ENCODE measurements around the gene TMEM121B.

The TMEM121B gene

DNA sequence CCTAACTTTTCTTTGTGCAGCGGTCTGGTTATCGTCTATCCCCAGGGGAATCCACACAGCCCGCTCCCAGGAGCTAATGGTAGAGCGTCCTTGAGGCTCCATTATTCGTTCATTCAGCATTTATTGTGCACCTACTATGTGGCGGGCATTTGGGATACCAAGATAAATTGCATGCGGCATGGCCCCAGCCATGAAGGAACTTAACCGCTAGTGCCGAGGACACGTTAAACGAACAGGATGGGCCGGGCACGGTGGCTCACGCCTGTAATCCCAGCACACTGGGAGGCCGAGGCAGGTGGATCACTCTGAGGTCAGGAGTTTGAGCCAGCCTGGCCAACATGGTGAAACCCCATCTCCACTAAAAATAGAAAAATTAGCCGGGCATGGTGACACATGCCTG is 11.2 kb downstream of the TMEM121B start:
- DNase-seq = no peak

GRCh38 chr22:17109113-17109865 is 11.9 kb downstream of the TMEM121B start:
- DNase-seq = no peak

DNA sequence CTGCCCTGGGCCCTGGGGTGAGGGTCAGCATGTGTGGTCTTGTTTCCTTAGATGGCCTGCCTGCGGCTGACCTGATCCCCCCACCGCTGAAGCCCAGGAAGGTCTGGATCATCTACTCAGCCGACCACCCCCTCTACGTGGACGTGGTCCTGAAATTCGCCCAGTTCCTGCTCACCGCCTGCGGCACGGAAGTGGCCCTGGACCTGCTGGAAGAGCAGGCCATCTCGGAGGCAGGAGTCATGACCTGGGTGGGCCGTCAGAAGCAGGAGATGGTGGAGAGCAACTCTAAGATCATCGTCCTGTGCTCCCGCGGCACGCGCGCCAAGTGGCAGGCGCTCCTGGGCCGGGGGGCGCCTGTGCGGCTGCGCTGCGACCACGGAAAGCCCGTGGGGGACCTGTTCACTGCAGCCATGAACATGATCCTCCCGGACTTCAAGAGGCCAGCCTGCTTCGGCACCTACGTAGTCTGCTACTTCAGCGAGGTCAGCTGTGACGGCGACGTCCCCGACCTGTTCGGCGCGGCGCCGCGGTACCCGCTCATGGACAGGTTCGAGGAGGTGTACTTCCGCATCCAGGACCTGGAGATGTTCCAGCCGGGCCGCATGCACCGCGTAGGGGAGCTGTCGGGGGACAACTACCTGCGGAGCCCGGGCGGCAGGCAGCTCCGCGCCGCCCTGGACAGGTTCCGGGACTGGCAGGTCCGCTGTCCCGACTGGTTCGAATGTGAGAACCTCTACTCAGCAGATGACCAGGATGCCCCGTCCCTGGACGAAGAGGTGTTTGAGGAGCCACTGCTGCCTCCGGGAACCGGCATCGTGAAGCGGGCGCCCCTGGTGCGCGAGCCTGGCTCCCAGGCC is 12.7 kb downstream of the TMEM121B start:
- no peak for DNase-seq

DNA sequence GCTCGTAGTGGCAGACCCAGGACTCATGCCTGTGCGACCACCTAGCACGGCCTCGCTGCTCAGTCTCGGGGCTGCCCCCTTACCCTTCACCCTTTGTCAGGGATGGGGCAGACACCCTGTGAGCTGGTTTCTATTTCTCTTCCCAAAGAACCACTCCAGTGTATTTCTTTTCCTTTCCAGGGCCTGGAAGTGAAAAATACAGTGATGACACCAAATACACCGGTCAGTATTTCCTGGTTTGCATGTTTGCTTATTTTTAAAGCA is 13.7 kb downstream of the TMEM121B start:
- DNase-seq = no peak

DNA sequence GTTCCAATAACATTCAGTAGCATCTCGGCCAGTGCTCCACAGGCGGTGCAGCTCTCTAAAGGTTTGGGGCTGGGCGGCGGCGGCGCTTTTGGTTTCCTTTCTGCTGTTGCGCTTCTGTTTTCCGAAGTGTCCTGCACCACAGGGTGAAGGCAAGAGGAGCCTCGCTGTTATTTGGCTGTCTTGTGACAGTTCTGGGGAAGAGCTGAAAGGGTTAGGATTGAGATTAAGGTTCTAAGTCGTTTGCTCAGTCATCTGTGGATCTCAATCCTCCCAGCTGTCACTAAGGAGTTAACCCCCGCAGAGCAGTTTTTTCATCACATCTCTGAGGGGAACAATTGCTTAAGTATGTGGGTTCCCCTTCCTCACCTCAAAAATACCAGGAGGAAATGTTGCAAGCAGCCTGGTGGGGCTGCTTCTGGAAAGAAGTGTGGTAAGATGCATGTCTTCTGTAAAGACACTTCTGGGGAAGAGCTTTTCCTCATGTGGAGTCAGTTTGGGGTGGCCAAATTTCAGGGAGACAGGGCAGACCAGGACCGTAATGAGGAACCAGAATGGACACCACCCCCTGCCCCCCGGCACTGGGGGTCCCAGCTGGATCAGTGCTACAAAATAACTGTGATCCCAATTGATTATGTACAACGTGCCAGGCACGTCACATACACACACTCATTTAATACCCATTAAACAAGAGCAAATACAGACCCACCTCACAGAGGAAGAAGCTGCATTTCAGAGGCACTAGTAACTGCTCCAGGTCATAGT is 14.2 kb downstream of the TMEM121B start:
- DNase-seq = peak; percentile 75

GRCh38 chr22:17106161-17106784 is 14.9 kb downstream of the TMEM121B start:
- peak; percentile 43 for DNase-seq

DNA sequence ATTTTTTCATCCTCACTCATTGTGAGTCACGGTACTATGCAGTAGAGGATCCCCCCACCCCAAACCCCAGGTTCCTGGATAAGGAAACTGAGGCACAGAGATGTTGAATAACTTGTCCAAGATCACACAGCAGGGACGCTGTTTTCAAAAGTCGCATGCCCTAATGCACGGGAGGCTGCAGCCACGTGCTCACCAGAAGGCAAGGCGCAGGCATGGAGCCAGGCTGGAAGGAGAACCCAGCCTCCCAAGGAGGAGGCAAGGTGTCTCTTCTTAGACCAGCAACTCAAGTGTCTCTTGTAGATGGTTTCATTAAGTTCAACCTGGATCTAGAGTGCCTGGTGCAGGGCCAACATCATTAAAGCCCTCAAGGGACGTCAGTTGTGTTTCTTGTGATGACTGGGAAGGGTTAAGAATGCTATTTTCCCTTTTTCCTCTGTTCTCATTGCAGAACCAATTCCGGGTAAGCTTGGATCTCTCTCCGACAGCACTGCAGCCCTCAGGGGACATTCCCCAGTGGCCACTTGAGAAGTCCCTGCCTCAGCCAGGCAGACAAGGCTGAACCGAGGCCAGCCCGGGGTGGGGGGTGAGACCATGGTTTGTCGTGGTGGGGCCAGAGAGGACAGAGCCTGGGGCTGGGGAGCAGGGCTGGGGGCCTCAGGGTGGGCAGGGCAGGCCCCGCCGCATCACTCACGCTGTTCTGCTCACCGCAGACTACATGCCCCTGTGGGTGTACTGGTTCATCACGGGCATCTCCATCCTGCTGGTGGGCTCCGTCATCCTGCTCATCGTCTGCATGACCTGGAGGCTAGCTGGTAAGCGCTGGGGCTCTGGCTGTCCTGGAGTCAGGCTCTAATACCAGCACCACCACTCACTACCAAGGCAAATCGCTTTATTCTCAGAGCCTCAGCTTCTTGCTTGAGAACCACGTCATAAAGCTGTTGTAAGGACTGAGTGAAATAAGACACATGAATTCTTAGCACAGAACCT is 15.7 kb downstream of the TMEM121B start:
- DNase-seq = no peak

DNA sequence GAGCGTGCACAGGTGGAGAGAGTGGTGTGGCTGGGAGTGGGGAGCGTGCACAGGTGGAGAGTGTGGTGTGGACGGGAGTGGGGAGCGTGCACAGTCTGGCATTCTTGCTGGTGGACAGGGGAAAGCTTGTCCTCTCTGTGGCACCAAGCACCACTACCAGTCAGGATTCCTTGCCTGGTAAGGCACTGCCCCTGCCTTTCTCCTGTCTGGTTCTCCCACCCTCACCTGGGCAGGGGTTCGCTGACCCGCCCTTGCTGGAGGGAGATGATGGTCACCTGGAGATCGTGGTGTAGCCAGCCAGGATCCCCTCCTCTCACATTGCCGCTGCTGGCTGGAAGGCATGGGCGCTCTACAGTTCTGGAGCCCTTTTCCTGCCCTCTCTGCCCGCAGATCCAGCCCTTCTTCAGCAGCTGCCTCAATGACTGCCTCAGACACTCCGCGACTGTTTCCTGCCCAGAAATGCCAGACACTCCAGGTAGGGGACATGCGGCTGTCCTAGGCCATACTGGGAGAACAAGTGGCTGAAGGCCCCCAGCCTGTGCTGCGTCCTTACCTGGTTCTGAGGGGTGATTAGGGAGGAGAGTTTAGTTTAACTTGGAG is 16.7 kb downstream of the TMEM121B start:
- no peak for DNase-seq

GRCh38 chr22:17103351-17103750 is 17.8 kb downstream of the TMEM121B start:
- no peak for DNase-seq

GRCh38 chr22:17102297-17102667 is 18.9 kb downstream of the TMEM121B start:
- DNase-seq = peak; percentile 49

- no peak for DNase-seq
Observed at GRCh38 chr22:17101475-17102296, 19.5 kb downstream of the TMEM121B start.

GRCh38 chr22:17100621-17101020 is 20.5 kb downstream of the TMEM121B start:
- DNase-seq = no peak

DNA sequence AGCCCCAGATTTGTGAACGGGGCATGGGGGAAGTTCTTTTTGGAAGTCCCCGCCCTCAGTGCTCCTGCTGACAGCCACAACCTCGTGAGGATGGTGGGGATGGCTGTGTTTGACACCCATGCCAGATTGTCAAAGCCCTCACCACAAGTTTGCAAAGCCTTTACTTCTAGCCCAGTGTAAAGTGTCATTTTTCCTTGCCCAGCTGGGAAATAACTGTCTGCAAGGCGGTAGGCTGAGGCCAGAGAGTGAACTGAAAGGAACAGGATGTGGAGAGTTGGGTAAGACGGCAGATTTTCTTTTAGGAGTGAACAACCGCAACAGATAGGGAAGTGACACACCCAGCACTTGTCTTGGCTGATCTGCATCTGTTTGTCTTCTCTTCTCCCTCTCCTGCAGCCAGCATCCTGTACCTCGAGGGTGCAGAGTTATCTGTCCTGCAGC is 22.8 kb downstream of the TMEM121B start:
- peak; percentile 87 for DNase-seq

DNA sequence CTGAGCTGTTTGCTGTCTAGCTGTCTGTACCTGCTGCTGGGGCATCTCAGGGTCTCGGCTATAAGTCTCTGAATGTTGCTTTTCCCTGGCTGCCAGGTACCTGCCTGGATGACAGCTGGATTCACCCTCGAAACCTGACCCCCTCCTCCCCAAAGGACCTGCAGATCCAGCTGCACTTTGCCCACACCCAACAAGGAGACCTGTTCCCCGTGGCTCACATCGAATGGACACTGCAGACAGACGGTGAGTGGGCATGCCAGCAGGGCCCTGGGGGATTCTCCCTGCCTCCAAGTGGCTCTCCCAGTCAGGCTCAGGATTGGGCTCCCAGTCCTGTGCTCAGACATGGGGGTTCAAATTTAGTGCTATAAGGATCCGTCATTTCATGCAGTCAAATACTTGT is 23.5 kb downstream of the TMEM121B start:
- DNase-seq = no peak

GRCh38 chr22:17097062-17097461 is 24.1 kb downstream of the TMEM121B start:
- DNase-seq = no peak

DNA sequence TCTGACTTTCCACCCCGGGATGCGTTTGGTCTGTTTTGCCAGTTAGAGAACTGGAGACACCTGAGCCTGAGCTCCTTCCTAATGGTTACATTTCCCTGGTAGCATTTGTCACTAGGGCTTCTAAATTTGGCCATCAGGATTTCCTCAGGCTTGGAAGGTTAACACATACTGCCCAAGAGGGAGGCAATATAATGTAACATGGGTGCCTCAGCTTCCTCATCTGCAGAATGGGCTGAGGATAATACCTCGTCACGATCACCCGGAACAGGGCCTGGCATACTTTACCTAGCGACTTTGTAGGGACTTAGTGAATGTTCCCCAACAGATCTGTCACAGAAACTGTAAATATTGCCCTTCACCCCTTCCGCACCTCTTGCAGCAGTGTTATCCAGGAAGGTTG is 25.1 kb downstream of the TMEM121B start:
- no peak for DNase-seq

DNA sequence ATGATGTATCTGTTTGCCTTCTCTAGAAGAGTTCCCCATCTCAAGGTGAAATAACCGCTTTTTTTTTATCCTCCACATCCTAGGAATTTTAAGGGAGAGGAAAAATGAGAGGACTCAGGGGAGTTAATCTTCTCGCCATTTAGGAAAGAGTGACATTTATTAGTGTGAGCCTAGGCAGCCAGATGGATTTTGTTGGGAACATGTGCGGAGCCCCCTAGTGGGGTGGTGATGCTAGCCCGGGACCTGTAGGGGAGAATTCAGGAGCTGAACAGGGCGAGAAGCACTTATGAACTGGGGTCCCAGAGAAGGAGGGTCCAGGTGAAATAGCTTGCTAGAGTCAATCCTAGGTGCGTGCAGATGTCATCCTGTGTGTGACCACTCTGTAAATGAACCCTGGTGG is 25.6 kb downstream of the TMEM121B start:
- no peak for DNase-seq

- no peak for DNase-seq
Observed at GRCh38 chr22:17093081-17093480, 28.1 kb downstream of the TMEM121B start.

- DNase-seq = no peak
Observed at GRCh38 chr22:17091851-17092250, 29.3 kb downstream of the TMEM121B start.

DNA sequence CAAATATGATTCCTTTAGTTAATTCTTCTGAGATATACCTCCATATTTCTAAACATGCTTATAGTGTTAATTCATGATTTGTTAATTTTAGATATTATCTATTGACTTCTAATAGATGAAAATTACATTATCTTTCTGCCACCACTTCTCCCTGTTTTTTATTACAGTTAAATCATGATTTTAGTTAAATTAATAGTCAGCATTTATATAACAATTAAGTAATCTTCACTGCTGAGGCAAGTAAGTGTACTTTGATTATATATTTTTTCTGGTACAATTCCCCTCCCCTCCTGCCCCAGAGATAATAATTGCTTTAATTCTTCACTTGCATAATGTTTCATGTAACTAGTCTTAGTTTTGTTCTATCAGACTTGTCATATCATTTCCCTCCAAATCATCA is 30.6 kb downstream of the TMEM121B start:
- no peak for DNase-seq

All from hematopoietic multipotent progenitor cell treated with erythropoietin and hydrocortisone succinate and interleukin-3 and kit ligand, for 6 days (in vitro differentiated cells).